HL-60 (cell line): ENCODE data around the gene MRPL49.

ENCODE experiments used
- CTCF ChIP-seq: IDR thresholded peaks from one replicate; pipeline ENCODE4 v1.5.1; 2011; ENCODE audit warnings: low read length, control low read depth, inconsistent platforms; ENCODE audit not compliant: insufficient read depth
- SPI1 ChIP-seq: IDR thresholded peaks from 2 replicates; pipeline ENCODE4 v1.6.1; 2012; ENCODE audit warnings: low read depth, mild to moderate bottlenecking, borderline replicate concordance
- TF ChIP-seq, protein P1 (sequence below): IDR thresholded peaks from 2 replicates; pipeline ENCODE4 v1.6.1; 2012; ENCODE audit warnings: low read depth; ENCODE audit not compliant: insufficient replicate concordance

- TF ChIP-seq CTCF = no peak
- TF ChIP-seq, protein P1, sequence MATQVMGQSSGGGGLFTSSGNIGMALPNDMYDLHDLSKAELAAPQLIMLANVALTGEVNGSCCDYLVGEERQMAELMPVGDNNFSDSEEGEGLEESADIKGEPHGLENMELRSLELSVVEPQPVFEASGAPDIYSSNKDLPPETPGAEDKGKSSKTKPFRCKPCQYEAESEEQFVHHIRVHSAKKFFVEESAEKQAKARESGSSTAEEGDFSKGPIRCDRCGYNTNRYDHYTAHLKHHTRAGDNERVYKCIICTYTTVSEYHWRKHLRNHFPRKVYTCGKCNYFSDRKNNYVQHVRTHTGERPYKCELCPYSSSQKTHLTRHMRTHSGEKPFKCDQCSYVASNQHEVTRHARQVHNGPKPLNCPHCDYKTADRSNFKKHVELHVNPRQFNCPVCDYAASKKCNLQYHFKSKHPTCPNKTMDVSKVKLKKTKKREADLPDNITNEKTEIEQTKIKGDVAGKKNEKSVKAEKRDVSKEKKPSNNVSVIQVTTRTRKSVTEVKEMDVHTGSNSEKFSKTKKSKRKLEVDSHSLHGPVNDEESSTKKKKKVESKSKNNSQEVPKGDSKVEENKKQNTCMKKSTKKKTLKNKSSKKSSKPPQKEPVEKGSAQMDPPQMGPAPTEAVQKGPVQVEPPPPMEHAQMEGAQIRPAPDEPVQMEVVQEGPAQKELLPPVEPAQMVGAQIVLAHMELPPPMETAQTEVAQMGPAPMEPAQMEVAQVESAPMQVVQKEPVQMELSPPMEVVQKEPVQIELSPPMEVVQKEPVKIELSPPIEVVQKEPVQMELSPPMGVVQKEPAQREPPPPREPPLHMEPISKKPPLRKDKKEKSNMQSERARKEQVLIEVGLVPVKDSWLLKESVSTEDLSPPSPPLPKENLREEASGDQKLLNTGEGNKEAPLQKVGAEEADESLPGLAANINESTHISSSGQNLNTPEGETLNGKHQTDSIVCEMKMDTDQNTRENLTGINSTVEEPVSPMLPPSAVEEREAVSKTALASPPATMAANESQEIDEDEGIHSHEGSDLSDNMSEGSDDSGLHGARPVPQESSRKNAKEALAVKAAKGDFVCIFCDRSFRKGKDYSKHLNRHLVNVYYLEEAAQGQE = no peak
- TF ChIP-seq SPI1 = no peak
These were observed 26.7 kb upstream of the MRPL49 start for GRCh38 chr11:65095427-65095826.
